HG03520 (cell line): ENCODE data around the gene TIMM17B.

Experiments used
- ATAC-seq: cut with Tn5 transposase; IDR thresholded peaks from one replicate; pipeline ENCODE4 v1.9.1; 2021; ENCODE audit warnings: mild to moderate bottlenecking, moderate library complexity; ENCODE audit not compliant: unreplicated experiment

Gene TIMM17B

GRCh38 chrX:48919360-48919841, 21.8 kb upstream of the TIMM17B start:
- ATAC-seq = no peak

GRCh38 chrX:48918643-48919340, 21.2 kb upstream of the TIMM17B start, which contains the start of gene PIM2:
Gene PIM2, minus strand, starts transcription at chrX:48919024. Its CDS starts 190 bp downstream, at chrX:48918834.
- peak; percentile 60 for ATAC-seq

DNA sequence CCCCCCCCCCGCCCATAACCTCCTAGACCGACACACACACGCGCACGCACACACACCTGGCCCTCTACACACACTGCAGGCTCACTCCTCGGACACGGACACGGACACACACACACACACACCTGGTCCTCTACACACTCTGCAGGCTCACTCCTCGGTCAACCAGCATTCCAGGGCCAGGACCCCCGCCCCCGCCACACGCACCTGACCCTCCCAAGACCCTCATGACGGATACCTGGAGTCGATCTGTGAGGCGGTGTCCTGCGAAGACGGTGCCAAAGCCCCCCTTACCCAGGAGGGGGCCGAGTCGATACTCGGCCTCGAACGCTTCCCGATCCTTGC, 20.7 kb upstream of the TIMM17B start:
- no peak for ATAC-seq

DNA sequence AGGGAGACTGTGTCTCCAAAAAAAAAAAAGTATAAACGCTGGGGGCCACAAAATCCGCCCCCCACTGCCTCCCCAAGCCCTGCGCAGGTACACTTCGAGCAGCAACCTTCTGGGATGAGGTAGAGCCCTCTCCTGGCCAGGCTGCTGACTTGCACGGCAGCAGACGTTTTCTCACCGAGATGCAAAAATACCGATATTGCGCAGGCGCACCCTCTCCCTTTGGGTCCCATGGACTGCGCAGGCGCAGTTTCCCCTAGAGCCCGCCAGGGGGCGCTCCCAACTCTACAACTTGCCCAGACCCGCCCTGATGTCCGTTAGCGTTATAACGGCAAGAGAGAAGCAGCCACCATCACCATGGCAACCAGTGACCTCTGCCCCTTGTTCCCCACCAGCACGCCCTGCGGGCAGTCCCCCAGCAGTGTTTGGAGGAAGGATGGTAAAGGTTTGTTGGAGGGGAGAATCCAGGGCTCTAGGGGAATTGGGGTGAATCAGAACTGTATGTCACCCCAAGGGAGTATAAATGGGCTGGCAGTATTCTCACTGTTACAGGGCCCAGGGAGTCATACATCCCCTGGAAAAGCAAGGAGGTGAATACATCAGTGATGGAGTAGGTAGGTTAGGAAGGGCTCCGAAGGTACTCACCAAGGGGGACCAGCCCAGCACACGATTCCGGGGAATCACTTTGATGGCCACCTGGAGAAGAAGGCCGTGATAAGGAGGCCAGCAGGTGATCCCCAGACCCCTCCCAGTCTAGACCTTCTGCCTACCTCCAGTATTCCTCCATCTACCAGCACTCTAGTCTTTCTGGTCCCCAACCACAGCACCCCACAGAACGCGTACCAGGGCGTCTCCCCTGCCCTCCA, 19.8 kb upstream of the TIMM17B start:
- ATAC-seq = peak; percentile 41

DNA sequence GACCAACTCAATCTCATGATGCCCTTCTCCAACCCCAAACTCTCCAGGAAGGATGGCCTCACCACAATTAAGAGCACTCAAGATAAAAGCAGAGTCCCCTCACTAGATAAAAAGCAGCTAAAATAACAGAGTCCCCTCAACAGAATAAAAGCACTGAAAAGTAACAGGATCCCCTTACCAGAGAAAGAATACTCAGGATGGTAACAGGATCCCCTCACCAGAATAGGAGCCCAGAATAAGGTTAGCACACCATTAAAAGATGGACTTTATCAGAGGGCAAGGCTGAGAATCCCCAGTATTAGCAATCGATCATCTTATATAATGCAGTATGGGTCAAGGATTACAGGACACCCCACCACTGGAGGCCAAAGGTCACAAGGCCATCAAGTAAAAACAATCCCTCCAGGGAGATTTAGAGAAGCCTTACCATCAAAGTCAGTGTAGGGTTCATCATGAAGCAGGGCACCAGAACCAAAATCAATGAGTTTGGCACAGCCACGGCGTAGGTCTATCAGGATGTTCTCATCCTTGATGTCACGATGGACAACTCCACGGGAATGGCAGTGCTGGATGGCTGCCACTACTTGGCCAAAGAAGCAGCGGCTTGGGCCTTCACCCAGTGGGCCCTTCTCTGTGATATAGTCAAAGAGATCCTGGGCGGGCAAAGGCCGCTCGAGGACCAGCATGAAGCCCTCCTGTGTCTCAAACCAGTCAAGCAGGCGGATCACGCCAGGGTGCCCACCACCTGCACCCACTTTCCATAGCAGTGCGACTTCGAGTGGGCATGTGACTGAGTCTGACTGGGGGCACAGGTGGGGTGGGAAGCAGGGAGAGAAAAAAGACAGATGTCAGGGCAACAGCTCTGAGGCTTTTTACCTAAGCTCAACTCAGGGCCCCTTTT, 17.3 kb upstream of the TIMM17B start:
- no peak for ATAC-seq

- ATAC-seq = no peak
These were observed 16.2 kb upstream of the TIMM17B start for GRCh38 chrX:48913605-48914366.

GRCh38 chrX:48911412-48912182, 14.0 kb upstream of the TIMM17B start, which contains the start of gene SLC35A2:
Gene SLC35A2, minus strand, starts transcription at chrX:48911646. Its CDS starts 10 bp downstream, at chrX:48911636.
- ATAC-seq = peak; percentile 45

DNA sequence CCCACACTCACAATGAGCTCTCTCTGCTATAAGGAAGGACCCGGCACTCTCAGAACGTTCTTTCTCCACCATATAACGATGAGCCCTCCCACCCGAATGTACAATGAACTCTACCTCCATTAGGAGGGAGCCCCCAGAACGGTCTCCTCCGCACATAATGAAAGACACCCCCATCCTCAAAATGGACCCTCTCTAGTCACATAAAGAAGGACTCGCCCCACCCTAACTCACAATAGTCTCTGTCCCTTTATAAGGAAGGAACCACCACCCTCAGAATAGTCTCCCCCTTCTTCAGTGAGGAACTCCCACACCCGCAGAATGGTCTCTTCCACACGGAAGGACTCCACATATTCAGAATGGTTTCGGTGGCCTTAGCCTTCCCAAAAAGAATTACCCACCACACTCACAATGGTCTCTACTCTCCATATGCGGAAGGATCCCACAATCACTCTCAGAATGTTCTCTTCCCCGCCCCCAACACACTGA, 13.4 kb upstream of the TIMM17B start:
- ATAC-seq = no peak

GRCh38 chrX:48909703-48910294, 12.2 kb upstream of the TIMM17B start:
- ATAC-seq = no peak

- ATAC-seq = no peak
These were observed 11.0 kb upstream of the TIMM17B start for GRCh38 chrX:48908600-48908999.

DNA sequence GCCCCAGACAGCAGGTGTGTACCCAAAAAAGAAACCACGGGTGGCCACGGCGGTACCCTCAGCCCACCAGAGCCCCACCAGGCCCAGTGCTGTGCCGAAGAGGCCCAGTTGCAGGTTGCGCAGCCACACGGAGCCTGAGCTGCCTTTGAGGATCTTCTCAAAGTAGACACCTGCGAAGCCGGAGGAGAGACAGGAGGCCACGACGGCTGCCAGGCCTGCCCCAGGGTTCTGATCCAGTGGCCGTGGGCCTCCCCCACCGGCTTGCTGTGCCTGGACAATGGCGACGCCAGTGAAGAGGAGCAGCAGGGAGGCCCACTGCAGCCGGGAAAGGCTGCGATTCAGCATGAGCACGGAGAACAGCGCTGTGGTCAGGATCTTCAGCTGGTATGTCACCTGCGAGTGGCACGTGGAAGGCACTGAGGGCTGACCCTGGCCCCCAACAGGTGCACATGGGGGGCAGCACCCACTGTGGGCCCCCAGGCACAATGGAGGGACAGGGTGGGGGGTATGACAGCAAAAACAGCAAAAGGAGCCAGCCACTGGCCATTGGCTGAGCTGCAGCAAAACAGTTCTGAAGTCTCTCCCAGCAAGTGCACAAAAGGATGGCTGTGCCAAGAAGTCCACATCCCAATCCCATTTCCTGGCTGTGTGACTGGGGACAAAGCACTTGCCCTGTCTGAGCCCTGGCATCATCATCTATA, 7.7 kb upstream of the TIMM17B start:
- ATAC-seq = no peak

DNA sequence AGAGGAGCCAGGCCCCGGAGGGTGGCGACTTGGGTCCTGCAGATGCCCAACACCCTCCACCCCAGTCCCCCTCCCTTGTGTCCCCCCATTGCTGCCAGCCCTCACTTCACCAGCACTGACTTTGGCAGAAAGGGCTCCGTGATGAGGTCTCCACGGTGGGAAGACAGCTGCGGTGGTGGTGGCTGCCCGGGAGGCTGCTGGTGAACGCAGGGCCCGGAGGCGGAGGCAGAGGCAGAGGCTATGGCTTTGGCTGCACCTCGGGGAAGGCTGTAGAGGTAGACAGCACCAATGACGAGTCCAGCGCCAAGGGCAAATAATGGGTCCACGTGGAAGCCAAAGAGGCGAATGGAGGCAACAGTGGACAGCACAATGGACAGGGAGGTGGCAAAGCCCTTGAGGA, 7.1 kb upstream of the TIMM17B start:
- no peak for ATAC-seq

DNA sequence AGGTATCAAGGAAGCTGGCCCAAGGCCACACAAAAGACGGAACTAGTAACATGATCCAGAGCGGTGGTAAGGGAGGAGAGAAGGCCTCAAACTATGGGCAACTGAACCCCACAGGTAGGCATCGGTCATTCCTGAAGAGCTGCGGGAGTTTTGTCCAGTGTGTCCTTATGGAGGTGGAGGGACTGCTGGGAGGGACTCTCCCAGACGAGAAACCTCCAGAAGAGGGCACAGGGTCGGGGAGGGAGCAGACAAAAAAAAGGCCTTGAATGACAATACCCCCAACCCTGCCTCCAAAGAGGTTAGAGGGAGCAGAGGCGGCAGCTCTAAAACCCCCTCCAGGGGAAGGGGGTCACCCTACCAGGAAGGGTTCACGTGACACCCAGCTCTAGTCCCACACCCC, 6.6 kb upstream of the TIMM17B start:
- ATAC-seq = no peak

DNA sequence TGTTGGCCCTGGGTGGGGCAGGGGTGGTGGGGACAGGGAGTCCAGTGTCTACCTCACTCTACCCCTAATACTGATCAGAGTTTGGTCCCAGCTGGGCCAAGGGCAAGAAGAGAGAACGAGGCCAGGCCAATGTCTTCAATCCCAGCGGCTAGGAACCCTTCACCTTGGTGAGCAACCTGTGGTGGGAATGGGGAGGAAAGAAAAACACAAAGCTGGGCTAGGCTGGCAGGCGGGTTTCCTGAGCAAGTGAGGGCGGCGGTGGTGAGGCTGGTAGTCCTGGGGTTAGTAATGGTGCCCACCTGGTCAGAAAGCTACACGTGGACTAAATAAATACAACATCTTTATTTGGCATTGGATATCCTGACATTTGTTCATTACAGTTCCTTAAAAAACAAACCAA, 5.7 kb upstream of the TIMM17B start:
- no peak for ATAC-seq

- ATAC-seq = no peak
These were observed 5.2 kb upstream of the TIMM17B start for GRCh38 chrX:48902776-48903175.

- no peak for ATAC-seq
These were observed 4.6 kb upstream of the TIMM17B start for GRCh38 chrX:48902135-48902534.

- no peak for ATAC-seq
These were observed 3.5 kb upstream of the TIMM17B start for GRCh38 chrX:48901069-48901468.

DNA sequence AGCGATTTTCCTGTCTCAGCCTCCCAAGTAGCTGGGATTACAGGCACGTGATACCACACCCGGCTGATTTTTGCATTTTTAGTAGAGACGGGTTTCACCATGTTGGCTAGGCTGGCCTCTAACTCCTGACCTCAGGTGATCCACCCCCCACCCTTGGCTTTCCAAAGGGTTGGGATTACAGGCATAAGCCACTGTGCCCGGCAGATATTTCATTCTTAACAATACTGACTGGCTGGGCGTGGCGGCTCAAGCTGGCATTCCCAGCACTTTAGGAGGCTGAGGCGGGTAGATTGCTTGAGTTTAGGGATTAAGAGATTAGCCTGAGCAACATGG, 1.5 kb upstream of the TIMM17B start:
- no peak for ATAC-seq
